HG03558 (cell line): ENCODE measurements around the gene NDUFS6.

ENCODE experiments used
- ATAC-seq: cut with Tn5 transposase; IDR thresholded peaks from one replicate; pipeline ENCODE4 v1.9.1; 2021; ENCODE audit warnings: moderate number of reproducible peaks; ENCODE audit not compliant: unreplicated experiment; ENCODE audit errors: extremely low read depth

Gene NDUFS6

GRCh38 chr5:1801222-1801966 lies at the start of gene NDUFS6:
Gene NDUFS6 (plus strand): TSS chr5:1801407. CDS start chr5:1801418, 11 bp downstream.
- ATAC-seq = peak; percentile 42

DNA sequence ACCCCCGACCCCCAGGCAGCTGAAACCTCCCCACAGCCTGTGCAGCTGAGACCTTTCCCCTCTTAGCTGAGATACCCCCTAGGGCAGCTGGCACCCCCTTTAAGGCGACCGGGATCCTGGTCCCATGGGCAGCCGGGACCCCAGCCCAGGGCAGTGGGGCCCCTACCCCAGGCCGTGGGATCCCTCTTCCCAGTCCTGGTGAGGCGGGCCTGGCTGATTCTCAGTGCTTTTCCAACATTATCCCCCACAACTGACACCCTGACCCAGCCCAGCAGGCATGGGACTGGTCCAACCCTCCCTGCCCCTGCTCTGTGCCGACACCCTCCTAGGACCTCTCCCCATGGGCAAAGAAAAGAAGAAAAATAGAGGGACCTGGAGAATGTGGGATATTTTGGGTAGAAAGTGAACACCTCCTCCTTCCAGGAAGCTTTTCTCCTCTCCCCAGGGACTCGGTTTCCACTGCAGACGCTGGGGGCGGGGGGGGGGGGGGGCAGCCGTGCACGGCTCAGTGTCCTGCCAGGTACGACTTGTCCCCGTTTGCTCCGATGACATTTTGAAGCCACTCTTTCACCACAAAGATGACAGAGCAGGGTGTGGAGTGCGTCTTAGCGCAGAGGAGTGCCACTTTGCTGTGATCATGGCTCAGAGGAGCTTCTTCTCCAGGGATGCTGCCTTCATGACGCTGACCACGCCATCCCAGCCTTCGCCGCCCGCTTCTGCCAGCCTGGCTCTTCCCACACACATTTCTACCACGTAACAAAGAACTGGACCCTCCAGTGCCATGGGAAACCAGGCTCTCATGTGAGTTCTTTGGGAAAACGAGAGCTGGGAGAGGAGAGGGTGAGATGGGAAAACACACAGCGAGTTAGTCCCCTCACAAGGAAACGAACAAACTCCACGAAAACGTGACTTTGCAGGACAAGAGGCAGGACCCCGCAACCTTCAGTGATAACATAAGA lies 49.1 kb upstream of the NDUFS6 start:
- ATAC-seq = no peak

GRCh38 chr5:1752881-1753280 lies 48.3 kb upstream of the NDUFS6 start:
- ATAC-seq = no peak

GRCh38 chr5:1753490-1753889 lies 47.7 kb upstream of the NDUFS6 start:
- ATAC-seq = no peak

GRCh38 chr5:1754531-1755220 lies 46.5 kb upstream of the NDUFS6 start:
- ATAC-seq = no peak

- no peak for ATAC-seq
Measured at GRCh38 chr5:1755321-1755949, 45.8 kb upstream of the NDUFS6 start.

- ATAC-seq = no peak
Measured at GRCh38 chr5:1756481-1756880, 44.7 kb upstream of the NDUFS6 start.

- no peak for ATAC-seq
Measured at GRCh38 chr5:1757511-1757910, 43.7 kb upstream of the NDUFS6 start.

DNA sequence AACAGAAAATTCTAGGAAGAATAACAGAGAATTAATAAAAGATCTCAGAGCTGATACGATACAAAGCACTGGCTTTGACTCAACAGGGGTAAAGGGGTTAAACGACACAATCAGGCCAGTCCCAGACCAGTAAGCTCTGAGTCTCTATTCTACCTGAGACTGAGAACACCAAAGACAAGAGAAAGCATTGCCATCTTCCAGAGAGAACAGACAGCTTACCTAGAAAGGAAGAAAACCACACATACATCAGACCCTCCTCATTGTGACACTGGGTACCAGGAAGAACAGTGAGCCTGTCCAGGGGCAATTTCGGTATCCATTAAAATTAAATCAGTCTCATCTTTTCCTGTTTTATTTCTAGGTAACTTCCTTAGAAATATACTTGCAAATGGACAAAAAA lies 42.6 kb upstream of the NDUFS6 start:
- ATAC-seq = no peak

DNA sequence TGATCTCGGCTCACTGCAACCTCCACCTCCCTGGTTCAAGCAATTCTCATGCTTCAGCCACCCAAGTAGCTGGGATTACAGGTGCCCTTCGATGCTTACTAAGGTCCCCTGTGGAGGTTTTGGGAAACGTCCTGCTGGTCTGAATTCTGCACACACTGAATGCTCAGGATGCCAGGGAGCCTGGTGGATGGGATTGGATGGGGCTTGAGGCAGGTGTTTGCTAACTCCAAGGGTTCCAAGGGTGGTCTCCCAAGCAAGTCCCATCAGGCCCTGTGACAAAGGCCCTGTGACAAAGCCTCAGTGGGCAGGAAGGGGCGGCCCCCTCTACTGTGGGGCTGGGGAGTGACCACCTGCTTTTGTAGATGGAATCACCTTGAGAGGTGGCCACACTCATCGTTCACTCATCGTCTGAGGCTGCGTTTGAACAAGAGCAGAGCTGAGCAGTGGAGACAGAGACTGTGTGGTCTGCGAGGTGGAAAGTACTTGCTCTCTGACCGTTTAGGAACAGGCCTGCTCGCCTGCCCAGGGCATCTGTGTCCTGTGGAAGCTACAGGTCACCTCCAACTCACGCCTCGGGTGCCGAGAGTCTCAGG lies 41.7 kb upstream of the NDUFS6 start:
- ATAC-seq = no peak

DNA sequence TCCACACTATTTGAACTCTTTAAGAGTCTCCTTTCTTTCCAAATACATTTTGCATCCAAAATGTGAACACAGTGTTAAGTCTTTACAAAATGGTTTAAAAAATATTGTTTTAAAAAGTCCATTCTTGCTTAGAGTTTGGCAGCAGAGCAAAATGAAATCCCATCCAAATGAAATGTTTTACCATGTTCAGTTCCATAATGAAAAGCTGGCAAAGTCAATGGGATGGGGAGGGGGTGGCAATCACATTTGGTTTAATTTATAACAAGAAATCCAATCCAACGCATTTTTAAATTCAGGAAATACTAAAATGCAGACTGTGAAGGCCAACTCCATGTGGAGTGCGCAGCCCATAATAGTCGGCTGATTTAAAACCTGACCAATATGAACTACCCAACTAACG lies 41.0 kb upstream of the NDUFS6 start:
- no peak for ATAC-seq

DNA sequence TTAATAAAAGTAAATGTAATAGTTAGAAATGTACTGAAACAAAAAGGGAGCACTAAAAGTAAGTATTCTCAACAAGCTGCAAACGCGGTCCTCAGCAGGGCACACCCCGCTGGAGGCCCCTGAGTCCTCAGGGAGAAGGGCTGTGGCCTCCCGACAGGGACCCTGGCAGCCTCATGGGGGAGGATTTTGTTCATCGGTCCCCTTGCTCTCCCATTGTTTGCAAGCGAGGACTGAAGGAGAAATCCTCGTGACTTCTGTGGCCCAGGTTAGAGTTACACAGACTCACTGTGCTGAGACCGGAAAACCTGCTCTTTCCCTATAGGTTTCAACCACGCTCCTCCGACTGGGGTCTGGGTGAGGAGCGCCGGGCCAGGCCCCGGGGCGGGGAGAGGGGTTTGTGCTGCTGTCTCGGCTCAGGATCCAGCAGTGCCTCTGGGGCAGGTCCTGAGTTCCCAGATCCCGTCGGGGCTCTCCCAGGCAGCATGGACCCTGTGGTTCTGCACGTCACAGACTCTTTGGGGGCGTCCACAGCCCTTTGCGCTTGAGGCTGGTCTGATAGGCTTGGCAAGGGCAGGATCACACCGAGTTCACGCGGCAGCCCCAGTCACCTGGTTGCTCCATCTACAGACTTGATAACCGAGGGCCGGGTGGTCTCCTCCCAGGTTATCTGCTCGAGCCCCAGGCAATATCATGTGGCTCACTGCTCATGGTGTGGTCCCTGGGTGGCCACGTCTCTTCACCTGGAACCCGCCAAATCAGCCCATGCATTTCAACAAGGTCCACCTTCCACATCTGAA lies 40.4 kb upstream of the NDUFS6 start:
- no peak for ATAC-seq

DNA sequence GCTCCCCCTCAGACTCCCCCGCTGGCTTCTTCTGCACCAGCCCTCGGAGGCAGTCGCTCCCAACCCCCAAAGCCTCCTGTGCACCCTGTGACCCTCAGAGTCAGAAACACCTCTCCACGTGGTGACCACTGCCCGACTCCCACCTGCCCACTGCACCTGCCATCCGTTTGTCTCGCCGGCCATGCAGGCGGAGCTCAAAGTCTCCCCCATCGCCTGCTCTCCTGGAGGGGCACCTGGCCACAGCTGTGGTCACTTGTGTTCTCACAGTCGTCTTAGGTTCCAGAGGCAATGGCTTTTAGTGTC lies 39.8 kb upstream of the NDUFS6 start:
- no peak for ATAC-seq

GRCh38 chr5:1762121-1762882 lies 38.9 kb upstream of the NDUFS6 start:
- ATAC-seq = no peak

DNA sequence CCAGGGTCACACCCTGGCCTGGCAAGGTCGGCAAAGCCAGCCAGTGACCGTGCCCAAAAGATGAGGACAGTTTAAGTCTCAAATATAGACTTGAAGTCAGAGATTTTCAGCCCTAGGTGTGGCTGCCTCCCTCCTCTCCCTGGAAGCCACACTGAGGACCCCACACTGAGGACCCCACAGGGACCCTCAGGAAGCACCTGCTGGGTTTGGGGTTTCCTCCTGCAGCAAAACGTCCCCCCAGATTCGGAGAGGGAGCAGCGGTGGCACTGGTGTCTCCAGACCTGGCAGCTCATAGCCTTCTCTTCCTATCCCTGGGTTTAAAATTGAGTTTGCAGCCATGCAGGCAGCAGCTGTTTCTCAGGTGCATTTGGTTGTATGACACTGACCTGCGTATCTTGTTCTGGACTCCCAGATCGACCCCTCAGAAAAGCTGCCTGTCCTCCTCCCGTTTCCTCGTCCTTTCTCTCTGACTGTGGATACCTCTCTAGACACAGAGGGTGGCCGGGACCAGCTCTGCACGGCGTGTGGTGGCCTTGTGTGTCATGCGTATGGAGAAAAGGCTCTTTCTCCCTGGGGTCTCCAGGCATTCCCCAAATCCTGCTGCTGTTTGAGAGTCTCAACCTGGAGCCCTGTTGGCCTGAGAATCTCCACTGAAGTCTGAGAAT lies 38.2 kb upstream of the NDUFS6 start:
- ATAC-seq = no peak

DNA sequence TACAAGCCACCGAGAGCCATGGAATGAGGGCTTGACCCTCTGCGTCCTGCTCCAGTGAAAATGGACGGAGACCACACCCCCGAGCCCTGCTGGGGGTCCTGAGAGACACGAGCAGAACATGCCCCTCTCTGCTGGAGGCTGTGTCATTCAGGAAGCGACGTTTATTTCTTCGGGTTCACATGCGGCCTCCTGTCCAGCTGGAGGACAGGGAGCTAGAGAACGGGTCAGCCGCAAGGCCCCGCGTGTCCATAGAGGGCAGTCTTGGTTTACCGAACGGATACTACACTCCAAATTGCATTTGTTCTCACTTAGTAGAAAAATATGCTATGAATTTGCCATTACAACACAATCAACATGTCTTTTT lies 37.7 kb upstream of the NDUFS6 start:
- no peak for ATAC-seq

- ATAC-seq = no peak
Measured at GRCh38 chr5:1763960-1764605, 37.1 kb upstream of the NDUFS6 start.

- no peak for ATAC-seq
Measured at GRCh38 chr5:1764606-1764960, 36.6 kb upstream of the NDUFS6 start.
